MM.1S (cell line): Measurements from ENCODE around the gene CCSER1.
"Not testable (repeated sequence)": the region's sequence is repeated elsewhere in the genome, so short reads cannot be mapped to it uniquely, and the experiment has no call there.

Experiments used
- DNase-seq: peaks from one replicate; pipeline ENCODE4 v3.0.0-alpha.2; 2015
- H2AFZ ChIP-seq: fragments of 300-600 bp; sonication (generic); 2 replicates; pipeline ENCODE4 v1.6.0; 2016; ENCODE audit warnings: antibody characterized with exemption, low read length
- H3F3A ChIP-seq: fragments of 300-600 bp; sonication (generic); 2 replicates; pipeline ENCODE4 v1.6.1; 2016; ENCODE audit warnings: mild to moderate bottlenecking, antibody characterized with exemption, low read length, moderate library complexity, mixed read lengths; ENCODE audit not compliant: insufficient read depth
- H3K27ac ChIP-seq: fragments of 300-600 bp; sonication (generic); 2 replicates; pipeline ENCODE4 v1.5.1; 2016; ENCODE audit warnings: mild to moderate bottlenecking, low read length
- H3K27me3 ChIP-seq: fragments of 300-600 bp; sonication (generic); replicated peaks from 2 replicates; pipeline ENCODE4 v1.6.0; 2016; ENCODE audit warnings: low read length; ENCODE audit not compliant: insufficient read depth
- H3K36me3 ChIP-seq: fragments of 300-600 bp; sonication (generic); replicated peaks from 2 replicates; pipeline ENCODE4 v1.6.1; 2016; ENCODE audit warnings: mild to moderate bottlenecking, low read length, mixed read lengths; ENCODE audit not compliant: insufficient read depth
- H3K4me1 ChIP-seq: fragments of 300-600 bp; sonication (generic); 2 replicates; pipeline ENCODE4 v1.6.1; 2016; ENCODE audit warnings: low read length, mixed read lengths
- H3K4me2 ChIP-seq: fragments of 300-600 bp; sonication (generic); 2 replicates; pipeline ENCODE4 v1.6.0; 2016; ENCODE audit warnings: low read depth, low read length
- H3K4me3 ChIP-seq: fragments of 300-600 bp; sonication (generic); 2 replicates; pipeline ENCODE4 v1.5.1; 2016; ENCODE audit warnings: low read length, mixed read lengths
- H3K79me2 ChIP-seq: fragments of 300-600 bp; sonication (generic); 2 replicates; pipeline ENCODE4 v1.6.1; 2016; ENCODE audit warnings: mixed run types, low read length, mixed read lengths
- H3K9ac ChIP-seq: fragments of 300-600 bp; sonication (generic); 2 replicates; pipeline ENCODE4 v1.6.1; 2016; ENCODE audit warnings: low read length, mixed read lengths
- H3K9me2 ChIP-seq: fragments of 300-600 bp; sonication (generic); replicated peaks from 2 replicates; pipeline ENCODE4 v1.6.1; 2016; ENCODE audit warnings: mild to moderate bottlenecking, low read length, mixed read lengths; ENCODE audit not compliant: insufficient read depth
- H3K9me3 ChIP-seq: fragments of 300-600 bp; sonication (generic); replicated peaks from 2 replicates; pipeline ENCODE4 v1.6.1; 2016; ENCODE audit warnings: mild to moderate bottlenecking, low read length, mixed read lengths; ENCODE audit not compliant: insufficient read depth
- H4K20me1 ChIP-seq: fragments of 300-600 bp; sonication (generic); 2 replicates; pipeline ENCODE4 v1.6.1; 2016; ENCODE audit warnings: mild to moderate bottlenecking, low read length, moderate library complexity, mixed read lengths; ENCODE audit not compliant: insufficient read depth
- CTCF ChIP-seq: fragments of 300-600 bp; sonication (generic); IDR thresholded peaks from 2 replicates; pipeline ENCODE4 v1.5.1; 2016; ENCODE audit warnings: antibody characterized with exemption, low read length, mixed read lengths
- EZH2 ChIP-seq: fragments of 300-600 bp; sonication (generic); optimal IDR thresholded peaks from 2 replicates; pipeline ENCODE3; 2017; ENCODE audit warnings: low read depth, mild to moderate bottlenecking, antibody characterized with exemption, low read length, mixed read lengths
- EZH2phosphoT487 ChIP-seq: fragments of 300-600 bp; sonication (generic); IDR thresholded peaks from 2 replicates; pipeline ENCODE4 v1.6.1; 2018; ENCODE audit warnings: antibody characterized with exemption, low read length

Gene CCSER1

GRCh38 chr4:90375081-90375480, 247.9 kb downstream of the CCSER1 start:
- H3K79me2 ChIP-seq: no peaks in the 10 kb centered on the region
- no peak overlapping the region for H3K9ac ChIP-seq
- H3K9me2 ChIP-seq: no peaks in the 10 kb centered on the region
- H3K4me1 ChIP-seq: peaks cover 10% of the 10 kb centered on the region; the same call in 1 of the 2 replicates
- H3K27me3 ChIP-seq: no peaks in the 10 kb centered on the region
- no peak overlapping the region for H3K4me3 ChIP-seq
- no peak overlapping the region for H2AFZ ChIP-seq
- H3K9me3 ChIP-seq: no peaks in the 10 kb centered on the region
- no peaks in the 10 kb centered on the region for H4K20me1 ChIP-seq
- peaks cover 4% of the 10 kb centered on the region; the same call in 1 of the 2 replicates for H3F3A ChIP-seq
- H3K27ac ChIP-seq: no peak overlapping the region
- DNase-seq: no peak
- no peaks in the 10 kb centered on the region for H3K36me3 ChIP-seq
- no peak overlapping the region for H3K4me2 ChIP-seq
- TF ChIP-seq EZH2 (no peak), CTCF (no peak), EZH2phosphoT487 (no peak)

- Histone ChIP-seq H3K9ac (no peak overlapping the region), H3K79me2 (no peaks in the 10 kb centered on the region), H3K27ac (no peak overlapping the region), H4K20me1 (no peaks in the 10 kb centered on the region), H2AFZ (no peak overlapping the region), H3K4me1 (no peaks in the 10 kb centered on the region), H3K4me2 (no peak overlapping the region), H3K9me2 (no peaks in the 10 kb centered on the region), H3K36me3 (no peaks in the 10 kb centered on the region), H3K27me3 (no peaks in the 10 kb centered on the region), H3K9me3 (no peaks in the 10 kb centered on the region), H3K4me3 (no peak overlapping the region), H3F3A (no peaks in the 10 kb centered on the region)
- DNase-seq: no peak
- TF ChIP-seq EZH2phosphoT487: no peak
- TF ChIP-seq EZH2: no peak
- TF ChIP-seq CTCF: no peak
These were observed 266.0 kb downstream of the CCSER1 start for GRCh38 chr4:90393215-90393614.

GRCh38 chr4:90403781-90404180, 276.6 kb downstream of the CCSER1 start:
- Histone ChIP-seq H4K20me1 (no peaks in the 10 kb centered on the region), H3K9ac (no peak overlapping the region), H3K27ac (no peak overlapping the region), H3K9me2 (no peaks in the 10 kb centered on the region), H3K36me3 (no peaks in the 10 kb centered on the region), H3K4me1 (no peaks in the 10 kb centered on the region), H3K4me2 (no peak overlapping the region), H3K4me3 (no peak overlapping the region), H3K9me3 (no peaks in the 10 kb centered on the region), H2AFZ (no peak overlapping the region), H3K79me2 (no peaks in the 10 kb centered on the region), H3F3A (no peaks in the 10 kb centered on the region), H3K27me3 (no peaks in the 10 kb centered on the region)
- DNase-seq: no peak
- TF ChIP-seq EZH2 (no peak), EZH2phosphoT487 (no peak), CTCF (no peak)

- not testable (repeated sequence) for H3F3A ChIP-seq, H3K9ac ChIP-seq, H3K4me2 ChIP-seq, DNase-seq, H3K27me3 ChIP-seq, H3K79me2 ChIP-seq, H3K9me2 ChIP-seq, H3K4me1 ChIP-seq, H3K27ac ChIP-seq, H3K36me3 ChIP-seq, H2AFZ ChIP-seq, H4K20me1 ChIP-seq, H3K4me3 ChIP-seq, H3K9me3 ChIP-seq
These were observed 280.7 kb downstream of the CCSER1 start for GRCh38 chr4:90407897-90408296.

GRCh38 chr4:90412786-90413185, 285.6 kb downstream of the CCSER1 start:
- H3K9me3 ChIP-seq, H3F3A ChIP-seq, H3K27ac ChIP-seq, H3K9me2 ChIP-seq, H2AFZ ChIP-seq, H3K79me2 ChIP-seq, H4K20me1 ChIP-seq, H3K4me3 ChIP-seq, H3K9ac ChIP-seq, H3K27me3 ChIP-seq, DNase-seq, H3K4me2 ChIP-seq, H3K4me1 ChIP-seq, H3K36me3 ChIP-seq: not testable (repeated sequence)
